IMR-90 (cell line): Measurements from ENCODE around the gene TMEM52B. TPM values are rescaled to one million over a fixed set of nuclear protein-coding genes. Genes with fewer than 3 reads are reported as not detected.

Experiments used
- ATAC-seq: fragments of 200-7000 bp; cut with Tn5 transposase; 2 replicates; pipeline ENCODE4 v1.9.1; 2020; ENCODE audit warnings: low read depth, mild to moderate bottlenecking, moderate library complexity
- BruUV-seq: library from RNA; stranded (reverse); fragments of 400-500 nt; replicated peaks from 2 replicates; lab custom pipeline; 2021; lab: Mats Ljungman, UMichigan
- CTCF ChIA-PET: fragments of 300-600 bp; formaldehyde crosslinking; extraction: SDS; loops from one replicate; lab custom pipeline; 2021; ENCODE audit warnings: antibody characterized with exemption; lab: Yijun Ruan, JAX
- POLR2A ChIA-PET: fragments of 300-600 bp; sonication (Branson Sonifier 250); formaldehyde crosslinking; loops from one replicate; lab custom pipeline; 2022; ENCODE audit warnings: antibody characterized with exemption; ENCODE audit not compliant: unreplicated experiment; lab: Charles Lee
- DNase-seq: peaks from one replicate; pipeline ENCODE4 v3.0.0; 2013
- H2AFZ ChIP-seq: replicated peaks from 2 replicates; pipeline ENCODE3; 2013; ENCODE audit warnings: low read length, mild to moderate bottlenecking; ENCODE audit not compliant: poor library complexity
- H2AK5ac ChIP-seq: 2 replicates; pipeline ENCODE4 v1.6.1; 2013; ENCODE audit warnings: low read depth, low read length, inconsistent platforms
- H2AK9ac ChIP-seq: replicated peaks from 2 replicates; pipeline ENCODE3; 2013; ENCODE audit warnings: mild to moderate bottlenecking, low read depth, low read length, moderate library complexity; ENCODE audit not compliant: poor library complexity
- H2BK120ac ChIP-seq: 2 replicates; pipeline ENCODE4 v1.6.1; 2013; ENCODE audit warnings: low read depth, low read length, inconsistent platforms
- H2BK15ac ChIP-seq: 3 replicates; pipeline ENCODE4 v1.6.1; 2013; ENCODE audit warnings: low read depth, low read length, inconsistent platforms
- H2BK20ac ChIP-seq: 2 replicates; pipeline ENCODE4 v1.6.1; 2013; ENCODE audit warnings: low read depth, mild to moderate bottlenecking, inconsistent platforms, low read length, moderate library complexity
- H2BK5ac ChIP-seq: 2 replicates; pipeline ENCODE4 v1.6.1; 2013; ENCODE audit warnings: mild to moderate bottlenecking, low read depth, low read length, inconsistent platforms; ENCODE audit not compliant: poor library complexity, severe bottlenecking
- H3K14ac ChIP-seq: replicated peaks from 2 replicates; pipeline ENCODE4 v1.6.1; 2013; ENCODE audit warnings: low read depth, low read length, inconsistent platforms
- H3K18ac ChIP-seq: 2 replicates; pipeline ENCODE4 v1.6.1; 2013; ENCODE audit warnings: low read depth, low read length, control low read depth
- H3K23ac ChIP-seq: 2 replicates; pipeline ENCODE4 v1.6.1; 2013; ENCODE audit warnings: low read depth, low read length, inconsistent platforms
- H3K27ac ChIP-seq: 2 replicates; pipeline ENCODE4 v1.5.1; 2013; ENCODE audit warnings: mild to moderate bottlenecking, control low read depth, low read length; ENCODE audit not compliant: insufficient read depth
- H3K27me3 ChIP-seq: 2 replicates; pipeline ENCODE4 v1.6.1; 2013; ENCODE audit warnings: low read length; ENCODE audit not compliant: control insufficient read depth, insufficient read depth
- H3K36me3 ChIP-seq: 2 replicates; pipeline ENCODE4 v1.6.1; 2013; ENCODE audit warnings: low read length, mixed read lengths; ENCODE audit not compliant: control insufficient read depth, insufficient read depth
- H3K4ac ChIP-seq: 2 replicates; pipeline ENCODE4 v1.6.1; 2013; ENCODE audit warnings: low read depth, low read length, inconsistent platforms
- H3K4me1 ChIP-seq: 2 replicates; pipeline ENCODE4 v1.6.1; 2013; ENCODE audit warnings: low read length, mixed read lengths; ENCODE audit not compliant: control insufficient read depth, insufficient read depth
- H3K4me2 ChIP-seq: 2 replicates; pipeline ENCODE4 v1.6.1; 2013; ENCODE audit warnings: low read depth, mild to moderate bottlenecking, control low read depth, low read length, moderate library complexity
- H3K4me3 ChIP-seq: 2 replicates; pipeline ENCODE4 v1.5.1; 2013; ENCODE audit warnings: low read depth, mild to moderate bottlenecking, control low read depth, low read length, moderate library complexity; ENCODE audit not compliant: insufficient read depth
- H3K56ac ChIP-seq: 2 replicates; pipeline ENCODE4 v1.6.1; 2013; ENCODE audit warnings: low read length, inconsistent platforms; ENCODE audit not compliant: insufficient read depth; ENCODE audit errors: extremely low read depth
- H3K79me1 ChIP-seq, 2 experiments: 2 replicates each; pipeline ENCODE4 v1.6.1; 2013; ENCODE audit warnings: low read length in 2 of 2, inconsistent platforms in 1 of 2, low read depth in 1 of 2
- H3K9ac ChIP-seq: 2 replicates; pipeline ENCODE4 v1.6.1; 2013; ENCODE audit warnings: low read depth, low read length, control low read depth
- H3K9me1 ChIP-seq: 2 replicates; pipeline ENCODE4 v1.6.1; 2013; ENCODE audit warnings: low read length, inconsistent platforms; ENCODE audit not compliant: insufficient read depth
- H3K9me3 ChIP-seq: 2 replicates; pipeline ENCODE4 v1.6.1; 2013; ENCODE audit warnings: low read length; ENCODE audit not compliant: control insufficient read depth, insufficient read depth
- H4K20me1 ChIP-seq: 2 replicates; pipeline ENCODE4 v1.6.1; 2013; ENCODE audit warnings: low read length, inconsistent platforms; ENCODE audit not compliant: insufficient read depth
- H4K5ac ChIP-seq: 2 replicates; pipeline ENCODE4 v1.6.1; 2013; ENCODE audit warnings: mild to moderate bottlenecking, low read depth, low read length, control low read depth
- H4K8ac ChIP-seq, 2 experiments: 2 replicates each; pipeline ENCODE4 v1.6.1; 2013; ENCODE audit warnings: low read depth in 2 of 2, low read length in 2 of 2, control low read depth in 1 of 2, inconsistent platforms in 1 of 2
- H4K91ac ChIP-seq: 2 replicates; pipeline ENCODE4 v1.6.1; 2013; ENCODE audit warnings: low read depth, low read length, inconsistent platforms; ENCODE audit not compliant: insufficient read depth
- BHLHE40 ChIP-seq: fragments of 150-350 bp; IDR thresholded peaks from 2 replicates; pipeline ENCODE4 v1.6.1; 2016; ENCODE audit warnings: mild to moderate bottlenecking, low read depth, low read length
- CEBPB ChIP-seq: IDR thresholded peaks from 2 replicates; pipeline ENCODE4 v1.6.1; 2012; ENCODE audit warnings: low read depth, low read length, improper control_type of control experiment
- CHD1 ChIP-seq: IDR thresholded peaks from 2 replicates; pipeline ENCODE4 v1.6.1; 2012; ENCODE audit warnings: low read depth, low read length, improper control_type of control experiment
- FOS ChIP-seq: fragments of 150-350 bp; IDR thresholded peaks from 2 replicates; pipeline ENCODE4 v1.6.1; 2016; ENCODE audit warnings: low read depth, low read length
- MAFK ChIP-seq: IDR thresholded peaks from 2 replicates; pipeline ENCODE4 v1.6.1; 2012; ENCODE audit warnings: low read depth, low read length, improper control_type of control experiment
- MAZ ChIP-seq: IDR thresholded peaks from 2 replicates; pipeline ENCODE4 v1.6.1; 2012; ENCODE audit warnings: low read depth, mild to moderate bottlenecking, low read length, improper control_type of control experiment, moderate library complexity, borderline replicate concordance
- MXI1 ChIP-seq: IDR thresholded peaks from 2 replicates; pipeline ENCODE4 v1.6.1; 2012; ENCODE audit warnings: low read depth, mild to moderate bottlenecking, low read length, moderate library complexity, borderline replicate concordance
- NFE2L2 ChIP-seq: fragments of 150-350 bp; IDR thresholded peaks from 2 replicates; pipeline ENCODE4 v1.6.1; 2016; ENCODE audit warnings: low read depth, mild to moderate bottlenecking, low read length
- POLR2A ChIP-seq: IDR thresholded peaks from 2 replicates; pipeline ENCODE4 v1.6.1; 2012; ENCODE audit warnings: mild to moderate bottlenecking, low read depth, low read length
- RAD21 ChIP-seq: IDR thresholded peaks from 2 replicates; pipeline ENCODE4 v1.6.1; 2012; ENCODE audit warnings: low read length, improper control_type of control experiment
- RCOR1 ChIP-seq: IDR thresholded peaks from 2 replicates; pipeline ENCODE4 v1.6.1; 2012; ENCODE audit warnings: mild to moderate bottlenecking, low read length, improper control_type of control experiment; ENCODE audit not compliant: insufficient replicate concordance
- RFX5 ChIP-seq: IDR thresholded peaks from 2 replicates; pipeline ENCODE4 v1.8.0; 2012; ENCODE audit warnings: low read depth, mild to moderate bottlenecking, low read length, moderate library complexity
- SMC3 ChIP-seq: fragments of 150-350 bp; IDR thresholded peaks from 2 replicates; pipeline ENCODE4 v1.6.1; 2016; ENCODE audit warnings: low read depth, mild to moderate bottlenecking, antibody characterized with exemption, low read length, moderate library complexity
- USF2 ChIP-seq: fragments of 150-350 bp; IDR thresholded peaks from 2 replicates; pipeline ENCODE4 v1.6.1; 2017; ENCODE audit warnings: mild to moderate bottlenecking, antibody characterized with exemption, low read length, low read depth
- WGBS, 2 experiments: methylation state at CpG; one replicate each; pipeline versions ENCODE4 v1.1.5 to v1.1.7; 2013; ENCODE audit warnings: missing lambda C conversion rate in 2 of 2; ENCODE audit not compliant: insufficient read length in 1 of 2; ENCODE audit errors: extremely low coverage in 2 of 2; 5-methylcytosine and 5-hydroxymethylcytosine counted together
- dilution Hi-C: fragments of 300-500 bp; cut with HindIII; formaldehyde crosslinking; loops from one replicate; pipeline ENCODE4 v1.14.3; 2018; ENCODE audit warnings: low sequenced_read_pairs; ENCODE audit not compliant: unreplicated experiment
- in situ Hi-C: fragments of 300-500 bp; cut with MboI; formaldehyde crosslinking; loops from 3 replicates; pipeline ENCODE4 v1.14.3; 2019; ENCODE audit warnings: low sequenced_read_pairs, inconsistent platforms, mixed read lengths
- intact Hi-C: fragments of 100-400 bp; cut with micrococcal nuclease; formaldehyde crosslinking; loops from 2 replicates; pipeline ENCODE4 v1.10.0; 2022
- polyA plus RNA-seq, 3 experiments: library from polyadenylated mRNA; depleted of rRNA; stranded (reverse); fragments of >200 nt; gene quantifications; 2 replicates each; pipeline ENCODE4 v1.2.3, GENCODE V29; 2012; ENCODE audit warnings: low replicate concordance in 1 of 3
- total RNA-seq: library from RNA; depleted of rRNA; stranded (reverse); fragments of >200 nt; gene quantifications from 2 replicates; pipeline ENCODE4 v1.2.3, GENCODE V29; 2012
- TF ChIP-seq, protein P1 (sequence below): fragments of 150-350 bp; IDR thresholded peaks from 2 replicates; pipeline ENCODE4 v1.6.1; 2016; ENCODE audit warnings: low read depth, mild to moderate bottlenecking, low read length, moderate library complexity, borderline replicate concordance

The TMEM52B gene
- total and polyA plus RNA-seq, 2 of the 4 experiments (the other 2 are of a cell fraction), result 2.0 to 3.6 TPM

DNA sequence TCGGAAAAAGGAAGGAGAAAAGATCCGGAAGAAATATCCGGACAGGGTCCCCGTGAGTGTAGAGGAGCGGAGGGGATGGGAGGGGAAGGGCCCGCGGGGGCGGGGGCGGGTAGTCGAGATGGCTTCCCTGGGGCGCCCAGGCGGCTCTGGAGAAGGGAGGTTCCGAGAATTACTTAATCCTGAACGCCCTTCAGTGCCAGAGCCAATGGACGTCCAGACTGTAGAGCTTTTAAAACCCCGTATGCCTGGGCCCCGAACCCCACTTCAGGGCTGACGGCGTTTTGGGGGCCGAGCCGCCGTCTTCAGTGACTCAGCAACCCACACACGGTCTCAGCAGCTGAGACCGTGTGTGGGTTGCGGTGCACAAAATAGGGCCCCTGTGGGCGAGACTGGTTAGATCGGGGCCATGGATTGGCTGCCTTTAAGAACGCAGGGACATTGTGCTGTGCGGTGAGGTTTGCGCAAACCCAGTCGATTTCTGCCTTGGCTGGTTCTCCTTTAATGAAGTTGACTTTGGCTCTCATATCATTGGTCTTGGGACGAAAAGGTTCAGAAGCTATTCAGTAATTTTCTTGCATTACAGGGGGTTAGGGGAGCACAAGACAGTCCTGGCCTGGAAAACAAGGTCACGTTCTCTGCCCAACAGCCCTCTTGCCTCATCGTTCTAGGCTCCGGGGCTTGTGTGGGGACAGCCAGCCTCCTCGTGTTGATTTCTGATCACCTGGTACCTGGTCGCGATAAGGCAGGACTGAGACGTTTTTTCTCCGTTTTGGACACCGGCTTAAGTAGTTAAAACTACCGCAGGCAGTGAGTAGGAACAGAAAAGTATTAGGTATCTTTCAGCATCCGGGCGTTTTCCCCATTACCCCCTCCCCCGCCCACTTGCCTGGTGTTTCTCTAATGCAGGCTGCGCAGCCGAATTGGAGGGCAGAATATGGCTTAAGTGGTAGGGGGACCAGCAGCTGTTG lies 34.6 kb downstream of the TMEM52B start:
- no peaks in the 10 kb centered on the region for H3K27me3 ChIP-seq
- peak overlapping the region; percentile 79 for H2BK15ac ChIP-seq
- peaks cover 6 to 33% of the 10 kb centered on the region in 2 experiments; a peak in 3 of 4 replicates for H3K79me1 ChIP-seq
- peak; percentile 53 for ATAC-seq
- H2AK9ac ChIP-seq, result peak overlapping the region; percentile 94
- peak overlapping the region; percentile 58 for H2BK20ac ChIP-seq
- peak overlapping the region; percentile 98 for H4K91ac ChIP-seq
- H3K9me3 ChIP-seq, result no peaks in the 10 kb centered on the region
- peaks cover 3% of the 10 kb centered on the region; the same call in 1 of the 2 replicates for H3K4me1 ChIP-seq
- peak overlapping the region; percentile 94 for H2BK120ac ChIP-seq
- peaks cover 7% of the 10 kb centered on the region for H3K9me1 ChIP-seq
- H3K4me2 ChIP-seq, result peak overlapping the region; percentile 91
- peak overlapping the region; percentile 85 for H3K18ac ChIP-seq
- peak overlapping the region; percentile 77 for H4K5ac ChIP-seq
- peak overlapping the region; percentile 92 for H2AFZ ChIP-seq
- dilution Hi-C loops (no loop called here), intact Hi-C loops (loop anchor here (1.0 to 10.0 kb wide), 6 partner anchors 60 to 469 kb away; partner anchors contain the start of genes CLEC12B and CLEC2B), in situ Hi-C loops (no loop called here)
- H2BK5ac ChIP-seq, result peak overlapping the region; percentile 88
- peak overlapping the region; percentile 94 for H2AK5ac ChIP-seq
- peak overlapping the region; percentile 95 for H3K56ac ChIP-seq
- BruUV-seq, result no TSS peak
- ChIA-PET CTCF (interaction anchor here (0.9 to 1.9 kb wide), 2 partner anchors 10 to 60 kb away, joined by 3 to 6 read pairs; no protein-coding TSS in a partner anchor), POLR2A (interaction anchor here (0.6 to 1.9 kb wide), 8 partner anchors 19 to 432 kb away, joined by 3 to 23 read pairs (median 5); no protein-coding TSS in a partner anchor)
- peaks cover 26% of the 10 kb centered on the region for H4K20me1 ChIP-seq
- peak; percentile 87 for DNase-seq
- WGBS, 2 experiments, result 0% methylated on average over 8 of the region's 47 CpGs; no CpG with 5 or more reads in 1 of the 2 experiments
- H3K4ac ChIP-seq, result peak overlapping the region; percentile 96
- H3K23ac ChIP-seq, result peak overlapping the region; percentile 98
- H4K8ac ChIP-seq, result peak overlapping the region; percentile 75 to 88
- H3K36me3 ChIP-seq, result peaks cover 9% of the 10 kb centered on the region
- H3K9ac ChIP-seq, result peak overlapping the region; percentile 89
- peak overlapping the region; percentile 89 for H3K4me3 ChIP-seq
- peak overlapping the region; percentile 98 for H3K27ac ChIP-seq
- peak overlapping the region; percentile 98 for H3K14ac ChIP-seq
- TF ChIP-seq RCOR1 (no peak), FOS (peak; percentile 63; the same call in 1 of the 2 replicates), MAZ (peak; percentile 37; the same call in 1 of the 2 replicates), POLR2A (peak; percentile 92), MAFK (0 out of 2 replicates have a peak, but pooled peaks have one; percentile 11), RFX5 (no peak), RAD21 (no peak), NFE2L2 (peak; percentile 71), CHD1 (peak; percentile 78), USF2 (no peak), SMC3 (no peak), MXI1 (no peak), CEBPB (peak; percentile 83), BHLHE40 (no peak)
- TF ChIP-seq, protein P1, sequence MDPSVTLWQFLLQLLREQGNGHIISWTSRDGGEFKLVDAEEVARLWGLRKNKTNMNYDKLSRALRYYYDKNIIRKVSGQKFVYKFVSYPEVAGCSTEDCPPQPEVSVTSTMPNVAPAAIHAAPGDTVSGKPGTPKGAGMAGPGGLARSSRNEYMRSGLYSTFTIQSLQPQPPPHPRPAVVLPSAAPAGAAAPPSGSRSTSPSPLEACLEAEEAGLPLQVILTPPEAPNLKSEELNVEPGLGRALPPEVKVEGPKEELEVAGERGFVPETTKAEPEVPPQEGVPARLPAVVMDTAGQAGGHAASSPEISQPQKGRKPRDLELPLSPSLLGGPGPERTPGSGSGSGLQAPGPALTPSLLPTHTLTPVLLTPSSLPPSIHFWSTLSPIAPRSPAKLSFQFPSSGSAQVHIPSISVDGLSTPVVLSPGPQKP, result no peak
